NT2/D1 (cell line): Measurements from ENCODE around the gene CTSV.
"Not testable (repeated sequence)": the region's sequence is repeated elsewhere in the genome, so short reads cannot be mapped to it uniquely, and the experiment has no call there.

Experiments used
- DNase-seq: peaks from one replicate; pipeline ENCODE4 v3.0.0-alpha.2; 2011; ENCODE audit warnings: low read depth, low spot score
- H3K27me3 ChIP-seq: 2 replicates; pipeline ENCODE4 v1.6.0; 2011; ENCODE audit warnings: mild to moderate bottlenecking; ENCODE audit not compliant: insufficient read length, insufficient read depth
- H3K36me3 ChIP-seq: 2 replicates; pipeline ENCODE4 v1.6.1; 2011; ENCODE audit warnings: mild to moderate bottlenecking, low read length, mixed read lengths; ENCODE audit not compliant: insufficient read depth, insufficient read length
- H3K4me1 ChIP-seq: 2 replicates; pipeline ENCODE4 v1.5.1; 2011; ENCODE audit not compliant: insufficient read depth, insufficient read length
- H3K4me3 ChIP-seq: 2 replicates; pipeline ENCODE4 v1.5.1; 2011; ENCODE audit warnings: low read depth; ENCODE audit not compliant: insufficient read length
- H3K9ac ChIP-seq: 2 replicates; pipeline ENCODE4 v1.6.0; 2011; ENCODE audit warnings: low read depth; ENCODE audit not compliant: insufficient read length
- H3K9me3 ChIP-seq: 2 replicates; pipeline ENCODE4 v1.5.1; 2011; ENCODE audit warnings: mild to moderate bottlenecking, low read length; ENCODE audit not compliant: insufficient read depth
- SUZ12 ChIP-seq: IDR thresholded peaks from 2 replicates; pipeline ENCODE4 v1.6.1; 2011; ENCODE audit not compliant: insufficient read length, insufficient read depth; ENCODE audit errors: extremely low read depth
- YY1 ChIP-seq: IDR thresholded peaks from 2 replicates; pipeline ENCODE4 v1.6.1; 2011; ENCODE audit not compliant: insufficient read length, insufficient read depth
- ZNF274 ChIP-seq: IDR thresholded peaks from 2 replicates; pipeline ENCODE4 v1.6.1; 2011; ENCODE audit warnings: mild to moderate bottlenecking, low read depth, low read length

The CTSV gene

GRCh38 chr9:97038611-97039513 lies at the start of gene CTSV:
Gene CTSV, minus strand, starts transcription at chr9:97039142. Its CDS starts 1,099 bp downstream, at chr9:97038043.
- peak; percentile 93 for DNase-seq
- peaks cover 3% of the 10 kb centered on the region for H3K4me1 ChIP-seq
- peak within 1 kb of the TSS; percentile 85 for H3K9ac ChIP-seq
- peaks cover 39% of the 10 kb centered on the region for H3K36me3 ChIP-seq
- H3K9me3 ChIP-seq: peaks cover 8% of the 10 kb centered on the region
- no peaks in the 10 kb centered on the region for H3K27me3 ChIP-seq
- H3K4me3 ChIP-seq: peak within 1 kb of the TSS; percentile 71
- no peak for TF ChIP-seq YY1
- no peak for TF ChIP-seq ZNF274
- no peak for TF ChIP-seq SUZ12

GRCh38 chr9:97087668-97088215 lies 48.8 kb upstream of the CTSV start:
- not testable (repeated sequence) for H3K4me3 ChIP-seq, H3K9me3 ChIP-seq, H3K27me3 ChIP-seq, DNase-seq, H3K9ac ChIP-seq, H3K4me1 ChIP-seq, H3K36me3 ChIP-seq

GRCh38 chr9:97084562-97084991 lies 45.6 kb upstream of the CTSV start:
- DNase-seq, H3K27me3 ChIP-seq, H3K36me3 ChIP-seq, H3K9ac ChIP-seq, H3K4me1 ChIP-seq, H3K4me3 ChIP-seq, H3K9me3 ChIP-seq: not testable (repeated sequence)

- no peak for DNase-seq
- H3K27me3 ChIP-seq: no peaks in the 10 kb centered on the region
- TF ChIP-seq ZNF274 (no peak), YY1 (no peak), SUZ12 (no peak)
Measured at GRCh38 chr9:97078362-97078761, 39.4 kb upstream of the CTSV start.

GRCh38 chr9:97077452-97078295 lies 38.7 kb upstream of the CTSV start:
- TF ChIP-seq YY1: no peak
- TF ChIP-seq SUZ12: no peak
- TF ChIP-seq ZNF274: no peak
- H3K4me1 ChIP-seq: peaks cover 6% of the 10 kb centered on the region
- H3K9me3 ChIP-seq: no peaks in the 10 kb centered on the region
- no peak overlapping the region for H3K4me3 ChIP-seq
- no peak overlapping the region for H3K9ac ChIP-seq
- no peaks in the 10 kb centered on the region for H3K36me3 ChIP-seq
- no peaks in the 10 kb centered on the region for H3K27me3 ChIP-seq
- no peak for DNase-seq

More at GRCh38 chr9:97078362-97078761, 39.4 kb upstream of the CTSV start:
- Histone ChIP-seq H3K4me1 (peaks cover 4% of the 10 kb centered on the region), H3K36me3 (no peaks in the 10 kb centered on the region), H3K4me3 (no peak overlapping the region), H3K9ac (no peak overlapping the region), H3K9me3 (no peaks in the 10 kb centered on the region)

GRCh38 chr9:97076731-97077451 lies 37.9 kb upstream of the CTSV start:
- not testable (repeated sequence) for H3K9me3 ChIP-seq, H3K27me3 ChIP-seq, H3K4me3 ChIP-seq, H3K36me3 ChIP-seq, DNase-seq, H3K4me1 ChIP-seq, H3K9ac ChIP-seq

GRCh38 chr9:97076238-97076637 lies 37.3 kb upstream of the CTSV start:
- Histone ChIP-seq H3K4me3 (no peak overlapping the region), H3K9ac (no peak overlapping the region), H3K4me1 (peaks cover 8% of the 10 kb centered on the region), H3K27me3 (no peaks in the 10 kb centered on the region), H3K36me3 (no peaks in the 10 kb centered on the region), H3K9me3 (no peaks in the 10 kb centered on the region)
- DNase-seq: no peak
- TF ChIP-seq SUZ12 (no peak), YY1 (no peak), ZNF274 (no peak)
